ENCODE data around the gene ZFPL1.

DNA sequence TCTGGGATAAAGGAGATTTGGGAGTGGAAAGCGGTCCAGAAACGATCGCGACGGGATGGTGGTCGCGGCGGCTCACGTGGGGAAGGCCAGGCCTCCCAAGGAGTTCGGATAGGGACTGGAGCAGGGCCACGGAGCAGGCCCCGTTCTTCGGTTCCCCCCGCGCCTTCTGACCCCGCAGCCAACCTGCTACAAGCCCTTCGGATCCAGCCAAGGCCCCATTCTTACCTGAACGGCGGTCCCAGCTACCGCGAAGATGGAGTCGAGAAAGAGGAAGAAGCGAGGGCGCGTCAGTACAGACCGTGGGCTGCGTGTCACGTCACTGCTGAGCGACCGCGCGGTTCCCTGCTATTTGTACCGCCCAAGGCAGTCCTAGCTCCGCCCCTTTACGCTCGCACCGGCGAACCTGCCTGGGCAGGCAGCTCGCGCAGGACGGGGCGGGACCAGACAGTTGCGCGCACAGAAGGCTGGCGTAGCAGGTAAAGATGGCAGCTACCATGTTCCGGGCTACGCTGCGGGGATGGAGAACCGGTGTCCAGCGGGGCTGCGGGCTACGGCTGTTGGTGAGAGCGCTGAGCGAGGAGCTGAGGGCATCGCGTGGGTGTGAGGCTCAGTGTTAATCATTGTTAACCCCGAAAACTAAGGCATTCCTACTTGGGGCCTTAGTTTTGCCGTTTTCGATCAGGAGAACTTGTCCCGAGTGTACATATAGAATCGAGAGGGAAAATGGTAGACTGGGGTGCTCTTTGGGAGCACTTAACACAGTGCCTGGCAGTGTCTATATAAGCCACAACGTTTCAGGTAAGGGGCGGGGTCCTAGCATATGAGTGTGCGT lies 38.1 kb downstream of the ZFPL1 start, which contains the start of the genes FAU and MRPL49:
- TF ChIP-seq POLR2A (IDR thresholded peaks at IDR 0.05; ENCODE audit: low read depth, low read length) (peak; percentile 93), CTCF (IDR thresholded peaks at IDR 0.05; ENCODE audit: extremely low read depth in 1 of 2, insufficient read depth in 1 of 2, low read depth in 1 of 2, low read length in 2 of 2) (no peak), EZH2 (IDR thresholded peaks at IDR 0.05; ENCODE audit: borderline replicate concordance, low read depth, low read length, severe bottlenecking) (no peak), MYC (IDR thresholded peaks at IDR 0.05; ENCODE audit: low read depth, low read length) (peak; percentile 11)

All from endothelial cell of umbilical vein (primary cell).